Naive thymus-derived CD4-positive, alpha-beta T cell (primary cell): Measurements from ENCODE around the gene HPS1. TPM values are rescaled to one million over a fixed set of nuclear protein-coding genes. Genes with fewer than 3 reads are reported as not detected.

Experiments used
- ATAC-seq: fragments of 150-1000 bp; cut with Tn5 transposase; 2 replicates; pipeline ENCODE4 v1.10.0; 2021; ENCODE audit warnings: mild to moderate bottlenecking, moderate library complexity
- CTCF ChIA-PET: fragments of 350-600 bp; sonication (Branson Sonifier 250); formaldehyde crosslinking; loops from one replicate; lab custom pipeline; 2021; ENCODE audit warnings: antibody characterized with exemption; lab: Charles Lee
- POLR2A ChIA-PET: fragments of 350-600 bp; sonication (Branson Sonifier 250); formaldehyde crosslinking; loops from one replicate; lab custom pipeline; 2021; ENCODE audit warnings: antibody characterized with exemption, inconsistent platforms; lab: Charles Lee
- DNase-seq, 9 donors: peaks; one replicate each; pipeline versions ENCODE4 v3.0.0 to v3.0.0-alpha.2; 2020 to 2022; ENCODE audit warnings: mixed read lengths in 1 of 9
- H3K27ac ChIP-seq: one replicate; pipeline ENCODE4 v1.7.0; 2013; ENCODE audit warnings: mild to moderate bottlenecking, low read depth, low read length, moderate library complexity
- H3K27me3 ChIP-seq, 2 donors: one replicate each; pipeline ENCODE4 v1.7.0; 2013; ENCODE audit warnings: low read length in 2 of 2, mild to moderate bottlenecking in 2 of 2, moderate library complexity in 2 of 2; ENCODE audit not compliant: control insufficient read depth in 2 of 2, insufficient read depth in 2 of 2
- H3K36me3 ChIP-seq, 3 experiments: 1 replicate in 2 of 3; 2 replicates in 1 of 3; pipeline ENCODE4 v1.7.0; 2013; ENCODE audit warnings: low read length in 3 of 3, mild to moderate bottlenecking in 3 of 3, moderate library complexity in 1 of 3; ENCODE audit not compliant: insufficient read depth in 3 of 3, control insufficient read depth in 2 of 3
- H3K4me1 ChIP-seq, 2 donors: one replicate each; pipeline ENCODE4 v1.7.0; 2013; ENCODE audit warnings: low read length in 2 of 2, mild to moderate bottlenecking in 2 of 2, moderate library complexity in 1 of 2; ENCODE audit not compliant: control insufficient read depth in 2 of 2, insufficient read depth in 2 of 2
- H3K4me3 ChIP-seq: 2 replicates; pipeline ENCODE4 v1.7.0; 2013; ENCODE audit warnings: mild to moderate bottlenecking, low read length
- H3K9me3 ChIP-seq, 3 experiments: 1 replicate in 2 of 3; 2 replicates in 1 of 3; pipeline ENCODE4 v1.7.0; 2013; ENCODE audit warnings: low read length in 3 of 3; ENCODE audit not compliant: control insufficient read depth in 2 of 3
- H3K27ac Mint-ChIP-seq, 9 donors: one replicate each; pipeline ENCODE4 v1.8.0; 2020 to 2022; ENCODE audit warnings: mixed read lengths in 9 of 9, mild to moderate bottlenecking in 8 of 9, moderate library complexity in 5 of 9, inconsistent platforms in 2 of 9
- H3K27me3 Mint-ChIP-seq, 5 donors: one replicate each; pipeline ENCODE4 v1.8.0; 2021 to 2022; ENCODE audit warnings: mixed read lengths in 5 of 5, mild to moderate bottlenecking in 1 of 5
- H3K36me3 Mint-ChIP-seq, 5 donors: one replicate each; pipeline ENCODE4 v1.8.0; 2020 to 2022; ENCODE audit warnings: mixed read lengths in 5 of 5, mild to moderate bottlenecking in 3 of 5, inconsistent platforms in 1 of 5
- H3K4me1 Mint-ChIP-seq, 7 donors: one replicate each; pipeline ENCODE4 v1.8.0; 2020 to 2022; ENCODE audit warnings: mixed read lengths in 7 of 7, mild to moderate bottlenecking in 3 of 7, inconsistent platforms in 1 of 7
- H3K4me3 Mint-ChIP-seq, 10 donors: one replicate each; pipeline ENCODE4 v1.8.0; 2020 to 2022; ENCODE audit warnings: mild to moderate bottlenecking in 10 of 10, mixed read lengths in 10 of 10, moderate library complexity in 6 of 10, inconsistent platforms in 2 of 10
- H3K9me3 Mint-ChIP-seq, 11 donors: one replicate each; pipeline ENCODE4 v1.8.0; 2020 to 2022; ENCODE audit warnings: mixed read lengths in 11 of 11, mild to moderate bottlenecking in 4 of 11, inconsistent platforms in 1 of 11, moderate library complexity in 1 of 11
- intact Hi-C, 2 donors: fragments of 100-400 bp; cut with micrococcal nuclease; formaldehyde crosslinking; loops; one replicate each; pipeline ENCODE4 v1.15.1; 2023
- polyA plus RNA-seq, 2 donors: library from polyadenylated mRNA; unstranded; fragments of 300-500 nt; fragmentation: Illumina TruSeq; gene quantifications; one replicate each; pipeline ENCODE4 v1.2.3, GENCODE V29; 2021
- total RNA-seq, 6 experiments: library from RNA in 5 of 6; stranded (reverse) in 5 of 6; gene quantifications; 1 replicate in 5 of 6; 2 replicates in 1 of 6; pipeline ENCODE4 v1.2.3 and lab custom pipeline; 2021 to 2026

The HPS1 gene
- total and polyA plus RNA-seq, 7 experiments from 2014 or later: 54.3 to 107 (median 89.5) TPM

DNA sequence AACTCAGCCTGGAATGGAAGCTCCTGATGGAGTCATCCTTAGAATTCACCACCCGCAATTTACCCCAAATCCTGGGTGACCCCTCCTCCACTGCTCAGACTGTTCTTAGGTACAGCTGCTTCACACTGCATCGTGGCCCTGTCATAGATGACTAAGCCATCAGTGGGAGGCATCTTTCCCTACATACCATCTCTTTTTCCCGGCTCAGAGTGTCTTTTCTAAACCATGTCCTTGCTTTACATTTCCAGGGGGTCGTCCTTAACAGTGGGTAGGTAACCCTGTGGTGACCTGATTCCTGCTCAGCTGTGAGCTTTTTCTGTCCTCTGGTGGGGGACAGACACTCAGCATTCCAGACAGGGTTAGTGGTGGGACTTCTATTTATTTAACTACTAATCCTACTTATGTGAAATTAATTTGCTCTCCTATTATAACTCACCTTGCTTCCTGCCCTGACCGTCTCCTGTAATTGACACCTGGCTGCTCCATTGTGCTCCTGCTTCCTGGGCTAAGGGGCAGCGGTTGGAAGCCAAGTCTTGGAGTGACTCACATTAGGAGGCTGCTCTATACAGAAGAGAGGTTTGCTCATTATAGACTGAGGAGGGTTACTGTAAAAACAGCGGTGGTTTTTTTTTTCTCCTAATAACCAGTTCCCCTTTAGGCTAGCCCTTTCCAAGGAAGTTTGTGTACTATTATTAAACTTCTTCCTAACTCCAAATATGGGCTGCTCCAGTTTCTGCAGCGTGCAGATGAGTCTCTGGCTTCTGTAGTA, 72.3 kb downstream of the HPS1 start:
- H3K36me3 ChIP-seq: no peaks in the 10 kb centered on the region
- DNase-seq: no peak
- peaks cover 0 to 14% (median 4%) of the 10 kb centered on the region in 5 donors for H3K36me3 Mint-ChIP-seq

DNA sequence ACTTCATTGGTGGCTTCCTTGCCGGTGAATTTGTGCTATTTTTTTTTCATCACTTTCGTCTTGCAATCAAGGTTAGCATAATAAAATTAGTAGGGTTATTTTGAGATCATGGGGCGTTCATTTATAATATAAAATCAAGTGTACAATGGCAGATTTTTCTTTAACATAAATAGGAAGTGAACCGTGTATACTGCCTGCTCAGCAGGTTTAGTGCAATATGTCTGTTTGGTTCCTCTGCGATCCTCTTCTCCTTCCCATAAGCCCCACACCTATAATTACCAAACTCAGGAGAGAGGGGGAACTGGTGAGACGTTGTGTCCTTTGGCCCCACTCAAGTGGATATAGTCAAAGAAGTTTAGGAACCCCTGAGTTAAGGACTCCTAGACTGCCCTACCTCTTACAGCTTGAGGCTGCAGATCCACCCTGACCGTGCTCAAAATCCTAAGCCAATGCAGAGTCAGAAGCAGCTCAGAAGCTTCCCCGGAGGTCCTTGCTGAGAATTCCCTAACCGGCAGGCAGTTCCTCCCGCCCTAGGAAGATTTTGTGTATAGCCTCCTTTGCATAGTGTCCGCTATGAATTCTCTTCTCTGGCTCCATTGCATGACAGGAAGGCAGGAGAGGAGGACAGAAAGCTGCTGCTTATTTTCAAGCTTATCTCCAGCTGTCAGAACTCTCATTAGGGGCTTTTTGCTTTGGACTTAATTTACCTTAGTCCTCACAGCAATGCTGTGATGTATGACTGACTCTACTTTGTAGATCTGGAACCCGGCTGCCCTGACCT, 73.3 kb downstream of the HPS1 start:
- POLR2A ChIA-PET: no interaction called here

More for the DNA sequence above, 72.3 kb downstream of the HPS1 start:
- ChIA-PET POLR2A (no interaction called here), CTCF (no interaction called here)
- Mint-ChIP-seq H3K9me3 (peaks cover 0 to 6% (median 0%) of the 10 kb centered on the region in 11 donors), H3K4me1 (no peaks in the 10 kb centered on the region), H3K27ac (no peak overlapping the region), H3K27me3 (peaks cover 3 to 9% (median 4%) of the 10 kb centered on the region in 5 donors), H3K4me3 (no peak overlapping the region)
- Histone ChIP-seq H3K4me1 (no peaks in the 10 kb centered on the region), H3K27ac (no peak overlapping the region), H3K4me3 (no peak overlapping the region), H3K27me3 (no peaks in the 10 kb centered on the region), H3K9me3 (peaks cover 0 to 3% (median 0%) of the 10 kb centered on the region in 3 experiments)
- intact Hi-C loops: no loop called here
- no peak for ATAC-seq

DNA sequence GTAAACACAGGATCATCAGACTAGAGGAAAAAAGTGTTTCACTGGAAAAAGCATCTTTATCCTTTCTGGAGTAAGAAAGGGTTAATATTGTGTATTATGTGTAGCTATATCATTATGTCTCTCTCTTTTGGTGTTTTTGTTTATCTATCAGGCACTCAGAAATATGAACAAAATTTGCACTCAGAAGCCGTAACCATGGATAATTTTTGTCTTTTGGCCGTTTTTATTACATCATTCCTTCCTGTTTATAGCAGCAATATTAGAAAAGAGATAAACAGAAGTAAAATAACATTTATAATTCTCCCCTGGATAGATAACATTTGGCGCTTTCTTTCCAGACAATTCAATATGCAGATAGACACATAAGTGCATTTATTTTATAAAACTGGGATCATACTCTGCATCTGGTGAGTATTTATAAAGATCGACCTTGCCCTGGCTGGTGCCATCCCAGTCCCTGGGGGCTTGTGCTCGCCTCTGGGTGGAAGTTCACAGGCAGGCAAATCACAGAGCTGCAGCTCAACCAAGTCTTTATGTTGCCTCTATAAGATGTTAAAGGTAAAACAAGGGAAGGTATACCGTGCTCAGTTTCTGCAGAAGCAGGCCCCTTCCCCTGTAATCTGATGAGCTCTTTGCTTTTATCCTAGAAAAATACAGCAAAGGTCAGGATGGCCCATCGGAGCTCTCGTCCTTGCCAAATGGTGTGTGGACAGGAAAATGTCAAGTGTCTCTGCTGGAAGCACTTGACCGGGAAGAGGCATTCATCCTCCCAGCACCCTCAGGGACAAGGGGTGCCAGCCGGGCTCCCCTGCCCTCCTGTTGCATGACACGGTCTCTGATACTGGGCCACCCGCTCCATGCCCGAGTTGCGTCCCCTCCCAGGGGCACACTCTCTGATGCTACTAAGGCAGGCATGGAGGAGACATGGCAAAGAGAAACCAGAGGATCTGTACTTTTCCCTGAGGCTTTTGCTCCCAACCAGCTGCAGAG, 75.6 kb downstream of the HPS1 start:
- H3K9me3 ChIP-seq: no peaks in the 10 kb centered on the region
- ATAC-seq (no peak), DNase-seq (no peak)
- no peak overlapping the region for H3K4me3 ChIP-seq
- no peaks in the 10 kb centered on the region for H3K4me1 Mint-ChIP-seq
- no peak overlapping the region for H3K27ac ChIP-seq
- CTCF ChIA-PET: no interaction called here
- no peaks in the 10 kb centered on the region for H3K27me3 ChIP-seq
- H3K4me3 Mint-ChIP-seq: no peak overlapping the region
- peaks cover 0 to 5% (median 0%) of the 10 kb centered on the region in 11 donors for H3K9me3 Mint-ChIP-seq
- no peaks in the 10 kb centered on the region for H3K36me3 ChIP-seq
- no peak overlapping the region for H3K27ac Mint-ChIP-seq
- peaks cover 4 to 9% (median 5%) of the 10 kb centered on the region in 5 donors for H3K27me3 Mint-ChIP-seq
- POLR2A ChIA-PET: no interaction called here
- no peaks in the 10 kb centered on the region for H3K36me3 Mint-ChIP-seq
- H3K4me1 ChIP-seq: no peaks in the 10 kb centered on the region
- intact Hi-C loops: no loop called here

More for the DNA sequence above, 73.3 kb downstream of the HPS1 start:
- CTCF ChIA-PET: no interaction called here
- H3K27ac Mint-ChIP-seq: no peak overlapping the region
- intact Hi-C loops: no loop called here
- H3K4me1 ChIP-seq: no peaks in the 10 kb centered on the region
- no peaks in the 10 kb centered on the region for H3K27me3 ChIP-seq
- H3K27ac ChIP-seq: no peak overlapping the region
- H3K4me1 Mint-ChIP-seq: no peaks in the 10 kb centered on the region
- H3K9me3 ChIP-seq: peaks cover 0 to 3% (median 0%) of the 10 kb centered on the region in 3 experiments
- H3K27me3 Mint-ChIP-seq: peaks cover 3 to 9% (median 5%) of the 10 kb centered on the region in 5 donors
- H3K4me3 Mint-ChIP-seq: no peak overlapping the region
- H3K36me3 ChIP-seq: no peaks in the 10 kb centered on the region
- DNase-seq (no peak), ATAC-seq (no peak)
- H3K9me3 Mint-ChIP-seq: peaks cover 0 to 6% (median 0%) of the 10 kb centered on the region in 11 donors
- H3K4me3 ChIP-seq: no peak overlapping the region
- H3K36me3 Mint-ChIP-seq: peaks cover 0 to 10% (median 4%) of the 10 kb centered on the region in 5 donors

DNA sequence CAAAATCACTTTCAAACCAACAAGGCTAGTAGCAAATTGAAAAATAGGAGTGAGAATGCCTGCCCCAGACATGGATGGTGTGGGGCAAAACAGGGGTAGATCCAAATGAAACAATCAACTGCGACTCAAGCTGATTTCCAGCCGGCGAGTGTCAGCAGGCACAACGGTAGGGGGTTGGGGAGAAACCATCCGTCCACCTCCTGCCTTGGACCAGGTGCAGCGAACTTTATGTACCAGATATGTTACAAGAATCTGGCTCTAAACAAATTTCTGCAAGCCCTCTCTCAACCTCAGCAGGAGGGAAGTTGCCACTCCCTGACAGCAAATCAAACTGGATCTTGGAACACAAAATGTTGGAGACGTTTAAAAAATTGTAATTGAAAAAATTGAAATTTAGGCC, 76.9 kb downstream of the HPS1 start:
- Histone ChIP-seq H3K27me3 (no peaks in the 10 kb centered on the region), H3K9me3 (no peaks in the 10 kb centered on the region), H3K4me3 (no peak overlapping the region), H3K27ac (no peak overlapping the region), H3K36me3 (no peaks in the 10 kb centered on the region), H3K4me1 (no peaks in the 10 kb centered on the region)
- POLR2A ChIA-PET: no interaction called here
- peaks cover 0 to 5% (median 0%) of the 10 kb centered on the region in 11 donors for H3K9me3 Mint-ChIP-seq
- H3K4me1 Mint-ChIP-seq: no peaks in the 10 kb centered on the region
- no peak overlapping the region for H3K4me3 Mint-ChIP-seq
- no peaks in the 10 kb centered on the region for H3K36me3 Mint-ChIP-seq
- CTCF ChIA-PET: no interaction called here
- intact Hi-C loops: no loop called here
- H3K27me3 Mint-ChIP-seq: peaks cover 4 to 9% (median 5%) of the 10 kb centered on the region in 5 donors
- no peak for DNase-seq
- ATAC-seq: no peak
- no peak overlapping the region for H3K27ac Mint-ChIP-seq

DNA sequence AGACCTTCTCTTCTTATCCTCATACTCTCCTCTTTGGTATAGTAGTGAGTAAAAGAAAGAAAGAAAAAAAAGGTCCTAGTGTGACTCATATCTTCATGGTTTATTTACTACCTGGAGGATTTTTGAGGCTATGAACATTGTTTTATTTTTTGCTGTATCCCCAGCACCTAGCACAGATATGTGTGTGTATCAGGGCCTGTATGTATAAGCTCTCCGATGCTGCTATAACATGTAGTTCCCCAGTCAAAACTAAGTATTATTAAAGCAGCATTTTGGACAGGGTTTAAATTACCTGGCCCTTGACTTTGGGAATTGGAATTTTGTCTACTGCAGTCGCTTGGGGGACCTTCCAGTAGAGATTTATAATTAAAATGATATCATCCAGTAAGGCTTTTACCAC, 78.1 kb downstream of the HPS1 start:
- ATAC-seq (no peak), DNase-seq (no peak)
- Histone ChIP-seq H3K27ac (no peak overlapping the region), H3K27me3 (no peaks in the 10 kb centered on the region), H3K36me3 (no peaks in the 10 kb centered on the region), H3K4me1 (no peaks in the 10 kb centered on the region), H3K4me3 (no peak overlapping the region), H3K9me3 (no peaks in the 10 kb centered on the region)
- intact Hi-C loops: no loop called here
- H3K9me3 Mint-ChIP-seq: peaks cover 0 to 5% (median 0%) of the 10 kb centered on the region in 11 donors
- no peak overlapping the region for H3K27ac Mint-ChIP-seq
- CTCF ChIA-PET: no interaction called here
- POLR2A ChIA-PET: no interaction called here
- no peaks in the 10 kb centered on the region for H3K4me1 Mint-ChIP-seq
- no peaks in the 10 kb centered on the region for H3K36me3 Mint-ChIP-seq
- no peak overlapping the region for H3K4me3 Mint-ChIP-seq
- peaks cover 4 to 5% (median 5%) of the 10 kb centered on the region in 5 donors for H3K27me3 Mint-ChIP-seq
